Stimulated activated CD4-positive, alpha-beta T cell treated with anti-CD3 and anti-CD28 coated beads, Interleukin-12 subunit alpha, Interleukin-12 subunit beta, amount 100 ng/mL, for 4 hours (primary cell): Measurements from ENCODE around the gene DAB1.

Experiments used
- DNase-seq: peaks from one replicate; pipeline ENCODE4 v3.0.0-alpha.2; 2020

DAB1 gene

GRCh38 chr1:57060451-57060850, 363.4 kb downstream of the DAB1 start:
- DNase-seq: no peak

- DNase-seq: no peak
Measured at GRCh38 chr1:57058652-57059501, 365.0 kb downstream of the DAB1 start.

DNA sequence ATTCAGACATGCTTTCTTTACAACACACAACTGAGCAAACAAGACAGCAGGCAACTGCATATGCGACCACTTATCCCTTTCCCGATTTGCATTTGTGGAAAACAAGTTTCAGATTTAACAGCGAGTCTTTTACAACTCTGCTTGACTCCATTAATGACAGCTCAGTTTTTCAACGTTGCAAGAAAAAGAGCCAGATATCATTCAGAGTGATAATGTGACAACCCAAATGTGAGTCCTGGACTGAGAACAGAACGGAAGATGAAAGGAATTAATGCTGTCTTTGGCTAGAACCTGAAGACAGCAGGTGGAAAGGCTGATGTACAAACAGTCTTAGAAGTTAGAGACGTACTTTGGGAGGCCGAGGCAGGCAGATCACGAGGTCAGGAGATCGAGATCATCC, 375.0 kb downstream of the DAB1 start:
- DNase-seq: no peak

DNA sequence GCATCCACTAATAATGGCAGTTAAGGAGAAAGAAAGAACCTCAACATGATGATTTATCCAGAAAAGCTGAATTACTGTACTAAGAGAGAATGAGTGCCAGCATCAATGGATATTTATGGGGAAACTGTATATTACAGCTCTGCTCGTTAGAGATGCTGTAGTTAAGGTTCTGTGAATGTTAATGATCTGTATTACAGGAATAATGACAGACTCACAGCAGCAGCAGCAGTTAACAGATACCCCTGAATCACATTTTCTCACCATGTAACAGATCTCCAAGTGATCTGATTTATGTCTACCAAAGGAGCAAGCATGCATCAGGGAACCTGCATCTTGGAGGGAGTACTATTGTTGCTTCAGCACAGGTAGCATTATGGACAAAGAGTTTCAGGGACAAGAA, 377.4 kb downstream of the DAB1 start:
- no peak for DNase-seq

GRCh38 chr1:57041901-57042300, 382.0 kb downstream of the DAB1 start:
- no peak for DNase-seq

- no peak for DNase-seq
Measured at GRCh38 chr1:57040811-57041210, 383.0 kb downstream of the DAB1 start.

DNA sequence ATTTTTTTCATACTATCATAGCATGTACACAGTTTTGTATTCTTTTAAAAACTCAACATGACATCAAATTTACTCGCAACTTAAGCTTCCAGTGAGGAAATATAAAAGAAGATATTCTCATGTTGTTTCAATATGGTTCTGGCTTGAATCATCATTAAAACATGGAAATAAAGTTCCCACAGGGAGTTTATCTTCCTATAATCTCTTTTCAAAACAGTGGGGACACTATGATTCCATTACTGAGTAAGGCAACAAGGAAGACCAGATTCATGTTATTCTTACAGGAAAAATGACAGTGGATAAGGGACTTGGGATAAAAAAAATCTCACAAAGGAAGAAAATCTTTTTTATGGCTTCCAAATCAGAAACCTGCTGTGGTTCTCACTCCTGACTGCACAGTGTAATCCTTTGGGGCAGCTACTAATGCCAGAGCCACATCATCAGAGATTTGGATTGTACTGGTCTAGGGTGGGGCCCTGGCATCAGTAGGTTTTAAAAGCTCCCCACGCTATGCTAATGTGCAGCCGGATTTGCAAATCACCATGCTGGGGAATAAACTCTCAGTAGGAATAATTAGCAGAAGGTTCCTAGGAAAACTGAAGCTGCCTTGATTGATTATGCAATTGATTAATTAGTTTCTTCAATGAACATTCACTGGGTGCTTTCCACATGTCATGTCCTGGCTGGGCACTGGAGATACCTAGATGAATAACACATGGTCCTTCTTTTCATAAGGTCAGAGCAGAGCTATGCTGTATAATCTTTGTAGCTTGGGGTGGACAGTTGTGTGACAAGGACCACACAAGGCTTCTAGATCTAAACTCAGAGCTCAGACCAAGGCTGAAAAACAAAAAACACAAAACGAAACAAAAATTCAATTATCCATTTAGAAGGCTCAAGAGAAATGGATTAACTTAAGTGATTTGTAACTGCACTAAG, 386.9 kb downstream of the DAB1 start:
- no peak for DNase-seq

- no peak for DNase-seq
Measured at GRCh38 chr1:57034713-57035112, 389.1 kb downstream of the DAB1 start.

DNA sequence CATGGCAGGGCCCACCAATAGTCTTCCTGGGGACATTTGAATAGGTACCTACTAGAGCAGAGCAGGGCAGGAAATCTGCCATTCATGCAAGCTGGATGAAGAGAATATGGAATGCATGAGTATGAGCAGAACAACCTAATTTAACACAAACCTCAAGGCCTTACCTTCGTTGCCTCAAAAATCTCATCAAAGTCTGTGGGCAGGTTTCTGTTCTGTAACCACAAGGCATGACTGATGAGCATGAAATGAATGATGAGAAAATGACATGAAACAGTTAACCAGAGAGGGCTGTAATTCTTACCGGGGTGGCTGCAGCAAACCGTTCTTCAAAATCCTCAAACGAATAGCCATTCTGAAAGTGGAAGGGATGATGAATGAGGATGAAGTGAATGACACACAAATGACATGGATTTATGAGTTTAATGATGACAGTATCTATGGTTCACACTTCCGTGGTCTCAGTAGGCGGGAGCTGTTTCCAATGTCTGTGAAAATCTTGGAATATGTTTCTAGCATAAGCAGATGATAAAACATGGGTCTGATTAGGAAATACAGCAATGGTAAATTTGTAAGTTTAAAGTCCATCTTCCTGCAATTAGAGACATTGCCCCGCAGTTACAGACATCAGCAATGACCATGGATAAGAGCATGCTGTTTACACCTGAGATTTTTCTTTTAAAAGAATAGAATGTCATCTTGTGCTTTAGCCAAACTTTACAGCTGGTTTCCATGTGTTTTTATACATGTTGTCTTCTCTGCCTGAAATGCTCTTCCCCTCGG, 390.4 kb downstream of the DAB1 start:
- no peak for DNase-seq

DNA sequence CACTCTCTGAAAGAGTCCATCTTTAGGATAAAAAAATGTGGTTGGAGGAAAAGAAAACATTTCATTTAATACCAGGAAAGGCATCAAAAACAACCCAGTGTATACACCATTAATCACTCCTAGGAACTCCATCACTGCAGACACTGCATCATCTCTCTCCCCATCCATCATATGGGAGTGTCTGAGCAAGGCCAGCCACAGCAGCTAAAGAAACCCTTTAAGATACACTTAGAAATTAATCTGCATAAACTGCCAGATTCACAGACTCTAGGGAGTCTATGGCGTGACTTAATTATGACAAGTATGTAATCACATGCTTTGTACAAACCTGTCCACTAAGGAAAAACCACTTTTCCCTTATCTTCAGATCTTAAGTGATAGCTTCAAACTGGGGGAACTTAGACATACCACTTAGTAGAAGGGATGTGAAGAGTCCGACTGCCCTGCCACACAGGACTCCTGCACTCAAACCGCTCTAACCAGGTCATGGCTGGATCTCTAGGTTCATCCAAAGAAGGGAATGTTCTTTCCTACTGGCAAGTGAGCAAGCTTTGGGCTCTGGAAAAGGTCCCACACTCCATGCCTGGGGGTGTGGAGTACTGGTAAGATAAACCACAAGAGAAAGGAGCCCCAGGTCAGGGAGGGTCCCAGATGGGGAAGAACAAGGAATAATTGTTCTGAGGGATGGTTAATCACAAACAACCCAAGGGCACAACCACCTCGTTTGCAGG, 397.1 kb downstream of the DAB1 start:
- DNase-seq: no peak

GRCh38 chr1:57024855-57025254, 399.0 kb downstream of the DAB1 start:
- no peak for DNase-seq

DNA sequence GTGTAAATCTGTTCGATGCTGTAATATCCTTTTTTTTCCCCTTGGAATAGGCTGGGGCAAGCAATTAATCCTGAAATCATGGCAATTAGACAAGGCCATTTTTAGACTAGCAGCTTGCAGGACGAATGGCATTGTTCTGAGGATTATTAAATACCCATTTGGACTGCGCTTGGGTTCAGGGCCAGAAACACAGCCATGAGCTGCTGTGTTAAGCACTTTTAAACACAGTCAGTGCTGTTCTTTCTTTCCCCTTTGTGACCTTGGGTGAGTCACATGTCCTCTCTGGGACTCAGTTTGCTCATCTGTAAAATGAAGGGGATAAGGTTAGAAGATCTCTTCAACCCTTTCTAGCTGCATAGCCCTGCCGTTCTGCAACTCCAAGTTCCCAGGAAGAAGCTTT, 399.4 kb downstream of the DAB1 start:
- DNase-seq: no peak

DNA sequence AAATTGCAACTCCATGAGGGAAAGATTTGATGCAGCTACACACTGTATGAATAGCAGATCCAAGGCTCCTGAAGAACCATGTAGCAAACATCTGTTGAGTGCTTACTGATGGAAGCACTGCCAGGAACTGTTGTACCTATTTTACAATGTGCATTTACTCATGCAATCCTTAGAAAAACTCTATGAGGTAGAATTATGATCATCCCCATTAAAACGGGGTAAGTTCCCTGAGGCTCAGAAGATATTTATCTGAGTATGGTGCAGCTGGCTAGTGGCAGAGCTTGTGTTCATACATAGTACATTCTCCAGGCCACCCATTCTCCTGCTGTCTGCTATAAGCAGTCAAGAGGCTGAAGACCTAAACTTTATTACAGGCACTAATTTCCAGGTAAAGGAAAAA, 403.6 kb downstream of the DAB1 start:
- no peak for DNase-seq

DNA sequence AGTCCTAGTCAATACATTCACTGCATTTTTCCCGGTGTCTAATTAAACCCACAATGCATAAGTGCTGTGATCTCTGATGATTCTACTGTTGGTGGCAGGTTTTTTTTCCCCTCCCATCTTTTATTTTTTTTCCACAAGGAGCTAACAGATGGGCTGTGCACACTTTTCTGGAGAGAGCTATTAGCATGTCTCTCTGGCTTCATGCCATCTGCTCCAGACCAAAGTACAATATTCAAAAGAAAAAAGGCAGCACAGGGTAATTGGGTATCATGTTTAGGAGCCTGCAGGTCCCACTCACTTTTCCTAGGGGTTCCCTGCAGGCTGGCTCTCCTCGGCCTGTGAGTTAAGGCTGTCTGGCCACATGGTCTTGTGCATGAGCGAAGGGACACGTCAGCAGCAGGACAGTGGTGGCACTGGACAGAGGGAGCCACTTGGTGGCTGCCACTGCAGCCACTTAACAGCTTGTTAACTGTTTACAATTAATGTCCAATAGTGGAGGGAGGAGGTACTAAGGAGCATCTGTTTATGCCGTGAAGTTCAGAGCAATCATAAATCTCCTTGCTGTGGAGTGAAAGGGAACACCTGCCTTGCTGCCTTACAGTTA, 404.5 kb downstream of the DAB1 start:
- no peak for DNase-seq

DNA sequence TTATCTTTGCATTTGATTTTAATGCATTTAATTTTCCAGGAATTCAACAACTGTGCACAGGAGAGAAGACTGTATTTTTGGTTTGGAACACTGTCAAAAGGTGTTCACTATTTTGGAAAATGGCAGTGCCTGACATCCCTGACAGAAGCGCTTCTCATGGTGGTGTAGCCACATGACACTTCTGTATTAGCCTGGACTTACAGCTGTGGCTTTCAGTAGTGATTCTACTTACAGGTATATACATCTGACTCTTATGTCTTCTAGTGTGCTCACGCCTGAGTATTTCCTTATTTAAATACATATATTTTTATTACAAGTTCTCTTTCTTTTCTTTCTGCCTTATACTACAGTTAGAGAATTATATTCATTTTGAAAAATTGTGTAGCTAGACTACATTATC, 405.7 kb downstream of the DAB1 start:
- no peak for DNase-seq

DNA sequence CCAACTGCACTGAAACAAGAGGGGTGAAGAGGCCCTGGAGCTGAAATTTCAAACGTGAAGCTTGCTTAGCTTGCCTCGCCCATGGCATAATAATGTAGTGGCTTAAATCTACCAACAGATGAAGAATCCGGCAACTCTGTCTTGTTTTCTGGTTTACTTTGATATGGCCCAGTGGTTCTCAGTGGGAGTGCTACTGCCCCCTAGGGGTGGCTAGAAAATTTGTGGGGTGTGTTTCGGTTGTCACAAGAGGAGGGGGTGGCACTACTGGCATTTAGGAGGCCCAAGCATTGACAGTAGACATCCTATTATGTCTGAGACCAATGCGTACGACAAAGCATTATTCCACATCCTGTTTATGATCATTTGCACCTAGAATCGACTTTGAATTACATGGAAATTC, 406.1 kb downstream of the DAB1 start:
- DNase-seq: no peak

DNA sequence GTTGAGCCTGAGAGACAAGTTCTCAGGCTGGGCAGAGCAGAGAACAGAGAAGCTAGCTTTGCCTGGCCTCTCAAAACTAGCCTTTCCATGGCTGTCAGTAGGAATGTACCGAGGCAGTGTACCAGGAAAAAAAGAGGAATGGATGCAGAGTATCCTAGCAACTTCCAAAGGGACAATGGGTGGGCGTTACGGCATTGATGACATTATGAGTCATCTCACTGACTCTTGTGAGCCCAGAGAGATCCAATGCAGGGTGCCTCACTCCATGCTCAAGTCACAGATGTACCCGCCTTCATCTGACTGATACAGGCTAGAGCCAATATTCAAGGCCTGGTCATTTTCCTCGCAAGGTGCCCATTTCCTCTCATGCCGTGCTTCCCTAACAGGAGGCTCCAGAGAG, 406.7 kb downstream of the DAB1 start:
- DNase-seq: no peak

DNA sequence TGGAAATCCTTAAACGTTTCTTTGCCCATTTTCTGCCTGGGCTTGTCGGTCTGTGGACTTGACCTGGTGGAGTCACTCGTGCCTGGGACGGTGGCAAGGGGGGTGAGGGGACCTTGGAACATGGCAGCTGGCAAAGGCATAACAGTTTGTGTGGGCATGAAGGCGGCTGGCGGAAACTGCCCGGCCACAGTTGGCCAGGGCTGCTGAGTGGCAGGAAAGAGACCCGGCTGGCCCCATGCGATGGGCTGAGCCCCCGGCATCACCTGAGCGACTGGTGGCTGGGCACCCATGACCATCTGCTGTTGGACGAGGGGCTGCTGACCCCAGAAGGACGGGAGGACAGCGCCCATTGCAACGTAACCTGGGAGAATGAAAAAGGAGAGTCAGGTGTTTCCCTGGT, 408.8 kb downstream of the DAB1 start:
- DNase-seq: no peak

DNA sequence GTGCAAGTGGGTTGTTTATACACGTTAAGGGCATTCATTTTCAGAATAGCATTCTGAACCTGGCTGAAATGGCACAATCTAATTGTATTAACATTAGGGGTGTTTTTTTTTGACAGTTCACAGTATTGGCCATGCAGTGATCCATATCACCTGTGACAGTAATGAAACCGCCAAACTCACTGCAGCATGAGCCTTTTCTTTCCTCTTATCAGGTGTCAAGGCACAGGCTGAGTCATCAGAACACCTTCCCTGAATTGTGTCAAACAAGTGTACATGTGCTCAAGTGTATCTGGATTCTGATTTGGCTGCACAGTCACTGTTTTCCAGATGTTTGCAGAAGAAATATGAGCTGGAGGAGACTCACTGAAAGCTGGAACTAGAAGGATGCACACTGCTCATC, 410.3 kb downstream of the DAB1 start:
- no peak for DNase-seq

- DNase-seq: no peak
Measured at GRCh38 chr1:57012315-57012714, 411.5 kb downstream of the DAB1 start.

GRCh38 chr1:57010511-57010910, 413.3 kb downstream of the DAB1 start:
- no peak for DNase-seq

- no peak for DNase-seq
Measured at GRCh38 chr1:57007948-57008347, 415.9 kb downstream of the DAB1 start.
